Measurements from ENCODE around the gene SH3RF3. TPM values are rescaled to one million over a fixed set of nuclear protein-coding genes. Genes with fewer than 3 reads are reported as not detected.

SH3RF3 gene
- total and polyA plus RNA-seq, 10 of the 15 experiments (the other 5 are each of a cell fraction or from before 2014, with no cell fraction given) = 0.08 to 8.8 (median 2.3) TPM

DNA sequence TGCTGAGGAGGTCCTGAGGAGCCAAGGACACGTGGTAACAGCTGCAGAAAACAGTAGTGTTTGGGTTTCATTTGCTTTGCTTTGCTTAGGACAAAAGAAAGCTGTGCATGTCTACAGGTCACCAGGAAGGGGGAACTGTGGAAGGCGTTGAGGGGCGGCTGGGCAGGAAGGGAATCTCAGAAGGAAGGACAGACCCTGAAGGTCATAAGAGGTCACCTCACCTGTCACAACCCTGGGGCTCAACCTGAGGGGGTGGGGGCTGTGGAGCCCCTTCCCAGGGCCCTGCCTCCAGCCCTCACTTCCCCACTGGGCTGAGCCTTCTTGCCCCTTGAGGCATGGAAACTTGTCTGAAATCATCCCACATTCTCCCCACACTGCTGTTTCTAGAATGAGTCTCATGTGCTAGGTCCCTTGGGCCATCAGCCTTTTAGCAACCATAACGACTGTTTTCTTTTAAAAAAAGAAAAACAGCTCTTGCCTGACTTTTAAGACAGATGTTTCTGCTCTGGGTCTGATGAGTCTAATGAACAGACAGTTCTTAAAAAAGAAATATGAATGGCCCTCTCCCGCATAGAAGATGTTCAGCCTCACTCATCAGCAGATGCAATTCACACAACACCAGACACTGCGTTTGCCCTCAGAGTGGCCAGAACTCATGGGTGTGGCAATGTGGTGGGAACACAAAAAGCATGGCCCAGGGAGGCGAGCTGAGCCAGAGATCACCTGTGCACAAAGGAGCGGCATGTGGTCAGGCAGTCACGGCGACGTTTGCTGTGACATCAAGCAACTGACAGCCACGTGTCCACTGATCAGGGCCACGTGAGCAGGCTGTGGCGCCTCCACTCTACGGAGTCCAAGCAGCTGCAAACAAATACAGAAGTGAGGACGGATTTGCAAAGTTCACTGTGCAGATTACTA lies 400.8 kb downstream of the SH3RF3 start:
- ChIA-PET CTCF (interaction anchor here (0.7 to 1.5 kb wide), 2 partner anchors 17 to 182 kb away, joined by 3 to 4 read pairs; no protein-coding TSS in a partner anchor), POLR2A (interaction anchor here (0.6 kb wide), 1 partner anchor 744 kb away, joined by 4 read pairs; no protein-coding TSS in a partner anchor), RAD21 (ENCODE audit: unreplicated experiment) (interaction anchor here (1.2 to 1.6 kb wide), 2 partner anchors 16 to 205 kb away, joined by 3 to 7 read pairs; no protein-coding TSS in a partner anchor), SMC1A (ENCODE audit: uncharacterized antibody, unreplicated experiment) (interaction anchor here (0.9 kb wide), 1 partner anchor 12 kb away, joined by 3 read pairs; no protein-coding TSS in a partner anchor)
- no peaks in the 10 kb centered on the region for H3K27me3 ChIP-seq (replicated peaks in 1 of 2; ENCODE audit: control insufficient read depth in 2 of 2, insufficient read depth in 2 of 2, low read length in 1 of 2)
- TF ChIP-seq MEF2B (IDR thresholded peaks at IDR 0.05; ENCODE audit: partially characterized antibody, poor library complexity, severe bottlenecking) = peak; percentile 51
- TF ChIP-seq, protein P1, sequence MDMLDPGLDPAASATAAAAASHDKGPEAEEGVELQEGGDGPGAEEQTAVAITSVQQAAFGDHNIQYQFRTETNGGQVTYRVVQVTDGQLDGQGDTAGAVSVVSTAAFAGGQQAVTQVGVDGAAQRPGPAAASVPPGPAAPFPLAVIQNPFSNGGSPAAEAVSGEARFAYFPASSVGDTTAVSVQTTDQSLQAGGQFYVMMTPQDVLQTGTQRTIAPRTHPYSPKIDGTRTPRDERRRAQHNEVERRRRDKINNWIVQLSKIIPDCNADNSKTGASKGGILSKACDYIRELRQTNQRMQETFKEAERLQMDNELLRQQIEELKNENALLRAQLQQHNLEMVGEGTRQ (IDR thresholded peaks at IDR 0.05; ENCODE audit: borderline replicate concordance, low read depth, low read length) = no peak
- TF ChIP-seq, protein P2, sequence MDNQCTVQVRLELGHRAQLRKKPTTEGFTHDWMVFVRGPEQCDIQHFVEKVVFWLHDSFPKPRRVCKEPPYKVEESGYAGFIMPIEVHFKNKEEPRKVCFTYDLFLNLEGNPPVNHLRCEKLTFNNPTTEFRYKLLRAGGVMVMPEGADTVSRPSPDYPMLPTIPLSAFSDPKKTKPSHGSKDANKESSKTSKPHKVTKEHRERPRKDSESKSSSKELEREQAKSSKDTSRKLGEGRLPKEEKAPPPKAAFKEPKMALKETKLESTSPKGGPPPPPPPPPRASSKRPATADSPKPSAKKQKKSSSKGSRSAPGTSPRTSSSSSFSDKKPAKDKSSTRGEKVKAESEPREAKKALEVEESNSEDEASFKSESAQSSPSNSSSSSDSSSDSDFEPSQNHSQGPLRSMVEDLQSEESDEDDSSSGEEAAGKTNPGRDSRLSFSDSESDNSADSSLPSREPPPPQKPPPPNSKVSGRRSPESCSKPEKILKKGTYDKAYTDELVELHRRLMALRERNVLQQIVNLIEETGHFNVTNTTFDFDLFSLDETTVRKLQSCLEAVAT (IDR thresholded peaks at IDR 0.05) = 0 out of 2 replicates have a peak, but pooled peaks have one; percentile 21
- no peaks in the 10 kb centered on the region for H3K36me3 ChIP-seq (ENCODE audit: control insufficient read depth in 2 of 2, insufficient read depth in 2 of 2, low read length in 1 of 2)
- no peak overlapping the region for H3K4me2 ChIP-seq (ENCODE audit: control insufficient read depth, insufficient read depth)
- no peak overlapping the region for H3K9ac ChIP-seq (ENCODE audit: control insufficient read depth, insufficient read depth, low read length)
- intact Hi-C loops (cut with micrococcal nuclease; ENCODE audit: unreplicated experiment) (no loop called here), in situ Hi-C loops (cut with MboI) (no loop called here)
- no peak overlapping the region for H2AFZ ChIP-seq (ENCODE audit: control insufficient read depth, low read depth, low read length)
- H3K9me3 ChIP-seq (replicated peaks; ENCODE audit: control insufficient read depth, insufficient read depth, low read length) = no peaks in the 10 kb centered on the region
- no TSS peak for BruUV-seq (replicated peaks)
- no peaks in the 10 kb centered on the region for H3K4me1 ChIP-seq (ENCODE audit: control insufficient read depth, insufficient read depth, low read length)
- DNase-seq (ENCODE audit: low read depth, low spot score) (no peak), FAIRE-seq (no peak), ATAC-seq (no peak)
- 47% methylated on average over 16 of the region's 16 CpGs for WGBS (ENCODE audit: insufficient coverage, insufficient replicate concordance, low lambda C conversion rate, missing lambda C conversion rate)
- H3K79me2 ChIP-seq (ENCODE audit: control insufficient read depth, insufficient read depth, low read length) = no peaks in the 10 kb centered on the region
- H4K20me1 ChIP-seq (ENCODE audit: control insufficient read depth, insufficient read depth) = no peaks in the 10 kb centered on the region
- no peak overlapping the region for H3K27ac ChIP-seq (ENCODE audit: control insufficient read depth, insufficient read depth)
- no peak overlapping the region for H3K4me3 ChIP-seq

Data from GM12878 (cell line).